ENCODE data around the gene MPST.

Gene MPST

DNA sequence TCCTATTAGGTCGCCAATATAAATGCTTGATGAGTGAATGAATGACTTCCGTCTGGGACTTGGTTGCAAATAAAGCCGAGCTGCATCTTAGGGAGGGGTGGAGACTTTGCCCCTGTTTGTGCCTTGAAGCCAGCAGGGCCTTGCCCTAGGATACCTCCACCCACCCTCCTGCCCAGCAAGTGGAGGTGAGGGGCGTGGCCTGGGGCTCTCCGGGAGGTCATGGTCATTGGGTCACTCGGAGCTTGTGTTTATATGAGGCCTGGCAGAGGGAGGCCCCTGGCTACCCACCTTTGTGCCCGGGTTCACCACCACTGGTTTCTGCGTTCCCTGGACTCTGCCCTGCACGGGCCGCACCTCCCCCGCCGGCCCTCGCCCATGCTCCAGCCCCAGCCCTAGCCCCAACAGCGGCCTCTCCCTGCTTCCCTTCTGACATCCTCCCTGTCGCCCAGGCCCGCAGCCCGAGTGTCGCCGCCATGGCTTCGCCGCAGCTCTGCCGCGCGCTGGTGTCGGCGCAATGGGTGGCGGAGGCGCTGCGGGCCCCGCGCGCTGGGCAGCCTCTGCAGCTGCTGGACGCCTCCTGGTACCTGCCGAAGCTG is 4.3 kb downstream of the MPST start:
- DNase-seq, result no peak

DNA sequence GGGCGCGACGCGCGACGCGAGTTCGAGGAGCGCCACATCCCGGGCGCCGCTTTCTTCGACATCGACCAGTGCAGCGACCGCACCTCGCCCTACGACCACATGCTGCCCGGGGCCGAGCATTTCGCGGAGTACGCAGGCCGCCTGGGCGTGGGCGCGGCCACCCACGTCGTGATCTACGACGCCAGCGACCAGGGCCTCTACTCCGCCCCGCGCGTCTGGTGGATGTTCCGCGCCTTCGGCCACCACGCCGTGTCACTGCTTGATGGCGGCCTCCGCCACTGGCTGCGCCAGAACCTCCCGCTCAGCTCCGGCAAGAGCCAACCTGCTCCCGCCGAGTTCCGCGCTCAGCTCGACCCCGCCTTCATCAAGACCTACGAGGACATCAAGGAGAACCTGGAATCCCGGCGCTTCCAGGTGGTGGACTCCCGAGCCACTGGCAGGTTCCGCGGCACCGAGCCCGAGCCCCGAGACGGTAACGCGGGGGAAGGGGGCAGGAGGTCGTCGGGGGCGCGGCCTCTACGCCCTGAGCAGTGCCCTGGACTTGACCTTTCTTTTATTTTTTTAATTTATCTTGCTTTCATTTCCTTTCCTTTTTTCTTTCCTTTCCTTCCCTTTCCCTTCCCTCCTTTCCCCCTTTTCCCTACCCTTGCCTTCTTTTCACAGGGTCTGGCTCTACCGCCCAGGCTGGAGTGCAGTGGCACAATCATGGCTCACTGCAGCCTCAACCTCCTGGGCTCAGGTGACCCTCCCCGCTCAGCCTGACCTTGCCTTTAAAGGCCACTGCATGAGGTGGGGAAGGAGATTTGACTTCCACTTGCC is 5.0 kb downstream of the MPST start:
- DNase-seq, result no peak

DNA sequence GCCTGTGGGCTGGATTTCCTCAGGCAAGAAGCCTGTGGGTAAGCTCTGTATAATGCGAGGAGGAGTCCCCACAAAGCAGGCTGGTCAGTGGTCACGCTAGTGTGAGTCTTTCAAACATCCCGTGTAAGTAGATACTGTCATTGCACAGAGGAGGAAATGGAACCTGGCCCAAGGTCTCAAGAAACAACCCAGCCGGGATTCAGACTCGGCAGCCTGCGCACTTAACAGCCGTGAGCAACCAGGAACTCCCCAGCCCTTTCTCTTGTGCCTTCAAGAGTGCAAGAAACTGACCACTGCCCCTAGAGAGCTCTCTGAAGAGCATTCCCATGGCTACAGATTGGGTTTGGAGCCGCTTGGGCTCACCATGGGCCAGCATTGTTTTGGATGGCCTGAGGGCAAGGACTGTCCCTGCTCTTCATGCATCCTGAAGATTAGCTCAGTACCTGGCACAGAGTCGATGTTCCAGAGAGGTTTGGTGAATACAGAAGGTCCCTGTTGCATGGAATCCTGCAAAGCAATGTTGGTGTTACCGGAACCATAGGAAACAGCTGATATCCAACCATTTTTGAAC is 6.0 kb downstream of the MPST start:
- no peak for DNase-seq

DNA sequence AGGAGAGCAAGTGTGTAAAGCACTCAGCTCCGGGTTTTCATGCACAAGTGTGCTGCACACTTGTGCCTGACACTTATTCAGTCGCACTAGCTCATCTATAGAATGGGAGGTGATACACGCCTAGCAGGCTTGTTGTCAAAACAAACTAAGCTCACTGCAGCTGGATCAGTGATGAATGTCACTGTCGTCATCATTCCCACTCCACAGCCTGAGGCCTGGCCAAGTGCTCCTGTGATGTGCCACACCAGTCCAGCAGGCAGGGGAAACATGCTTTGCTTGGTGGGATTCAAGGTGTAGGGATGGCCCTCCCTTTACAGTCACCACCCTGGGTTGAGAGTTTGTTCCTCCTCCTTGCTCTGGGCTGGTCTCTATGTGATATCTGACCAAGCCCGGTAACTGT is 6.8 kb downstream of the MPST start:
- no peak for DNase-seq

DNA sequence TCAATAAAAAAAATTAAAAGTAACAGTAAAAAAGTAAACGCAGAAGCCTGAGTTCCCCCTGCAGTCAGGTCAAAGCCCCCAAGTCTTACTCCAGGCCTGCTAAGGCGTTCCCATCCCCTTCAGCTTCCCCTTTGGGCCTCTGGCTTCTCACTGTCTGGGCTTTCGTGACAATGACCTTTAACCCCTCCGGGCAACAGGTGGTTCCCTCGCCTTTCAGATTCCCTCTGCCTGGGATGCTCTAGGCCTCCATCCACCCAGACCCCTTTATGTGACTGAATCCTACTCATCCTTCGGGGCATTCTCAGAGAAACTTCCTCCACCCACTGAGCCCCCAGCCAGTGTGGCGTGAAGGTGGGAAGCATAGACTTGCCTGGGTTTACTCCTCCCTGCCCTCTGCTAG is 8.0 kb downstream of the MPST start:
- DNase-seq, result no peak

DNA sequence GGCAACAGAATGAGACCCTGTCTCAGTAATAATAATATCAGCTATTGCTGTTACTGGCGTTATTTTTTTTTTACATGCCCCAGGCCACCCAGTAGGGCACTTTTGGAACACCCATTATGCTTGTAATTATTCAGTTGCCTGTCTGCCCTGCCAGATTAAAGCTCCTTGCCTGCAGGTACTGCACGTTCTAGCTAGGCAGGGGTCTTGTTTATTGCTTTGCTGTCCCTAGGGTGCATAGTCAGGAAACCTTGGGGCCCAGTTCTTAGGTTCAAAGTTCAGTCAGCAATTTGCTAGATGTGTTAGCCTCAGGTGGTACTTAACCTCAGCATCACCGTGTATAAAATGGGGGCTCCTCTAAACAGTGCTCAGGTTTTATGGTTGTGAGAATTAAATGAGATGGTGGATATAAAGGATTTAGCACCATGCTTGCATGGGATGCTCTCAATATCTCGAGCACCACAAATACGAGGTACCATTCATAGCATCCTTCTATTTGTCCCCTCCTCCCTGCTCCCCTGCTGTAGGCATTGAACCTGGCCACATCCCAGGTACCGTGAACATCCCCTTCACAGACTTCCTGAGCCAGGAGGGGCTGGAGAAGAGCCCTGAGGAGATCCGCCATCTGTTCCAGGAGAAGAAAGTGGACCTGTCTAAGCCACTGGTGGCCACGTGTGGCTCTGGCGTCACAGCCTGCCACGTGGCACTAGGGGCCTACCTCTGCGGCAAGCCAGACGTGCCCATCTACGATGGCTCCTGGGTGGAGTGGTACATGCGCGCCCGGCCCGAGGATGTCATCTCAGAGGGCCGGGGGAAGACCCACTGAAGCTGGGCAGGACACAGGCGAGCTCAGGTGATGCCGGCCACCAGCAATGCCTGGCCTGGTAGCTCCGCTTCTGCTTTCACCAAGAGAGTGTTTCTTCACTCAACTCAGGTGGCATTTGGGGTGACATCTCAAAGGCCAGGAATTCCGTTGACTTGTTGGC is 9.4 kb downstream of the MPST start:
- no peak for DNase-seq

DNA sequence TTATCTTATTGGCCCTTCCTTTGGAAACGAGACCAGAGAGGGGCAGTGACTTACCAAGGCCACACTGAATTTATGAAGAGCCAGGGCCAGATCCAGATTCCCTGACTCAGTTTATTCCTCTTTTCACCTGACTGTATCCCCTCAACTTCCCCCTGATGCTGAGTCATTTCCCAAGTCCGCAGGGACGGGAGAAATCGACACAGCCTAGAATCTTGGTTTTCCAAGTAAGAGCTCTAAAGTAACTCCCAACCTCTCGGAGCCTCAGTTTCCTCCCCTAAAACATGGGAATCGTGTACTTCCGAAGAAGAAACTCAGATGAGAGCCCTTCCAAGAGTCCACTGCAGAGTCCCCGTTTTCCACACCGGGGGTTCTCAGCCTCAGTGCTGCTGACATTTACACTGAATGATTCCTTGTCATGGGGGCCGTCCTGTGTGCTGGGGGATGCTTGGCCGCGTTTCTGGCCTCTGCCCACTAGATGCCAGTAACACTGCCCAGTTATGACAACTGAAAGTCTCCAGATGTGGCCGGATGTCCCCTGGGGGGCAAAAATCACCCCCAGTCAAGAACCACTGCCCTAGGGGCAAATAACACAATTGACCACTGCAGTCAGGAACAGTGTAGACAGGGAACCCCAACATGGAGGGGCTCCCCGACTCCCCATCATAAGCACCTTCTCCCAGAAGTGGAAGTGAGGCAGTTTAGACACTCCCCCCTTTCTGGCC is 11.2 kb downstream of the MPST start:
- no peak for DNase-seq

DNA sequence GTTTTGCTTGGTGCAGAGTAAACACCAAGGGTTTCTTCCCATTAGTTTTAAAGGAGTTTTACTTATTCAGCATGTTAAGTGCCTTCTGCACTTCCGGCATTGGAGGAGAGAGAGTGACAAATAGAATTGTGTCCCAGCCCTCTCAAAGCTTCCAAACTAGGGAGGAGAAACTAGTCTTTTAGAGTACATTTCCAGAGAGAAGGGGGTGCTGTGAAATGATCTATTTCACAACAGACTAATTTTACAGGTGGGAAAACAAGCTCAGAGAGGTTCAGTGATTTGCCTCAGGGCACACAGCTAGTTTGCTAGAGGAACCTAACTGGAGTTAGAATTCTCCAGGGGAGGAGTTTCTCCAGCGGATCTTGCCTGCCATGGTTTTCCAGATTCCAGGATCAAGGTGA is 12.6 kb downstream of the MPST start:
- no peak for DNase-seq

DNA sequence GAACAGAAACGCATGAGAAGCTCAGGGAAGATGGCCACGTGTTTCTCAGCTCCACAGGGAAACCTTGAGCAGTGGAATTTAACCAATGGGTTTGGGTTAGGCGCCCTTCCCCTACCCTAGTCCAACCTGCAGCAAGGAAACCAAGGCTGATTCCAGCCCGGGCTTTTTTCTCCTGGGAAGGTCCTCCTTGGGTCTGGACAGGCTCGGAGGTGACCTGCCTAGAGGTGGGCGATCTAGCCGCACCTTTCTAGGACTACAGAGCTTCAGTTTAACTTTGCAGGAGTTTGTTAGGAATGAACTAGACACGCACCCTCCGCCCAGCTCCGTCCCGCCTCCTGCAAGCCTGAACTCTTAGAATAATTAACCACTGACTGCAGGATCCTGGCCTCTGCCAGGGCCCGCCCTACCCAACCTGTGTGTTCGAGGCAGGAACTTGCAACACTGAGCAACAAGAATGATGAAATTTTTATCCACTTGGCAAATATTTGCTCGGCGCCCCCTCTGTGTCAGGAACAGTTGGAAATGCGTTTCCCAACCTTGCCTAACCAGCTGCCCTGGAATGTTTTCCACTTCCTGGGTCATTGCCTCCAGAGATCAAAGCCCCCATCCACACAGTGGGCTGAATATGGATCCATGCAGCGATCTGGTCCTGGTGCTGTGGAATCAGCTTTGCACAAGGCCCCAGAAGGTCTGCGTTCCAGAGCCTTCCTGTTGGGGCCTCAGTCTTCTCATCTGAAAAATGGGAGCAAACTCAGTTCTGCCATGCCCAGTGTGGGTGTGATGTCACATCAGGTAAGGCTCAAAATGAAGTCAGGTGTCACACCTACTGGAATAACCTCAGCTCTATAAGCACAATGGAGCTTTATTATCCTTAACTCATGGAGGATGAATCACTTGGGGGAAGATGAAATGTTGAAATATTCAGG is 13.3 kb downstream of the MPST start:
- DNase-seq, result no peak

DNA sequence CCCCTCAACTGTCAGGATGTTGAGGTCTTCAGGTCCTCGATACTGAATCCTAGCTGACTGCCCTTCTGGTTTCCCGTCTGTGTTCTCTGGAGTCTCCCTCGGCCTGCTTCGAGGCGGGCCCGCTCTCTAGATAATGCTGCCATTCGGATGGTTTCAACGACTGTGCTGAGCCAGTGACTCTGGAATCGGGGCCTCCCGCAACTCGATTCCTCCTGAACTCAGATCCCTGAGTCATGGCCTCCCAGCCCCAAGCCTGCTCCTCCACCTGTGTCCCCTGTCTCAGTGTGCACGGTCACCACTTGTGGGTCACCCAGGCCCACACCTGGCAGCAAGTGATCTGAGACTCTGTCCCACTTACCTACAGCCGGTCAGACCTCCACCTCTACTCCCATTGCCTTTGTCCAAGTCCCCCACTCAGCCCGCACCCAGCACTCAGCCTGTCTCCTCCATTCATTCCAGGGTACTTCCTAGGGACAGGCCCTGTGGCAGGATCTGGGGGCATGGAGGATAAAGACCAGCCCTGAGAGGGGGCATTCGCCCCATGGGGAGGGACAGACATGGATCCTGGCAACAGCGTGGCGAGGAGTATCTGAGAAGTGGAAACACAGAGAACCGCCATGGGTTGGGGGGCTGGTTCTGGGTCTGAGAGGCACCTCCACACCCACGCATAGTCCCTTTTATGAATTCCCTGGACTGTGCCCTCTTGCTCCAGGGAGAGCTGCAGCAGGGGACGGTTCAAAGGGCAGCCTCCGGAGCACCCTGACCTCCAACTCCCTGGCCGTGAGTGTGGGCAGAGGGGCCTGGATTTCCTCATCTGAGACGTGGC is 14.3 kb downstream of the MPST start:
- no peak for DNase-seq

DNA sequence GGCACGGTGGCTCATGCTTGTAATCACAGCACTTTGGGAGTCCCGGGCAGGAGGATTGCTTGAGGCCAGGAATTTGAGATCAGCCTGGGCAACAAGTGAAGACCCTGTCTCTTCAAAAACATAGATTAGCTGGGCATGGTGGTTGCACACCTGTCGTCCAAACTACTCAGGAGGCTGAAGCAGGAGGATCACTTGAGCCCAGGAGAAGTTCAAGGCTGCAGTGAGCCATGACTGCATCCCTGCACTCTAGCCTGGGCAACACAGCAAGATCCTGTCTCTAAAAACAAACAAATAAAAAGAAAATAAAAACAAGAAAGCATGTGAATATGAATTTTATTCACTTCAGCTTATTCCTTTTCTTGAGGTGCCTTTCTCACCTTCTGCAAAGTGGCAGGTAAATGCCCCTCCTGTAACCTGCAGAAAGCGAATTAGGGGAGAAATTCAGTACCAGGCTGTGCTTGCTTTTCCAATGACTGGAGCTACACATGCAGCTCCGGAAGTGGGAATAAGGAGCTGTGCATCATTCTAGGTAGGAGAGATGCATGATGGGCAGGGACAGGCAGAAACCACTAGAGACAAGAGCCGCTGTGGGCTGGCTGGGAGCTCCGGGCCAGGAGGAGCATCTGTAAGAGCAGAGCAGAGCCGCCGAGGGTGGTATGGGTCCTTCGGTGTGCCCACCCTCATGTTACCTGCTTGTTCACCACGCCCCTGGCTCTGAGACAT is 17.3 kb downstream of the MPST start:
- no peak for DNase-seq

DNA sequence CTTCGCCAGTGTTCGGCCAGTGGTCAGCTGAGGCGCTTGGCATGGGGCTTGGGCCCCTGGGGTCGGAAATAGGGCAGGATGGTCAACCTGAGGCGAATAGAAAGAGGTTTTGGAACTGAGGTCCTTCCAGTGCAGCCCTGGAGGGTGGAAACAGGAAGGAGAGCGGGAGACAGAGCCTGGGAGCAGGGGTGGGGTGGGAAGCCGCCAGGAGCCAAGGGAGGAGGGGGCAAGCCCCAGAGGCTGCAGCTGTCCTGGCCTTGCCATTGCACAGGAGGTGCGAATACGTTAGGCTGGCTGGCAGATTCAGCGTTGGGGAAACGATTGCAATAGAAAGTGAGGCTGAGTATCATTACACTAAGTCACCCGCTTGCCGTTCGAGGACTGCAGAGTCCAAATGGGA is 18.1 kb downstream of the MPST start:
- no peak for DNase-seq

DNA sequence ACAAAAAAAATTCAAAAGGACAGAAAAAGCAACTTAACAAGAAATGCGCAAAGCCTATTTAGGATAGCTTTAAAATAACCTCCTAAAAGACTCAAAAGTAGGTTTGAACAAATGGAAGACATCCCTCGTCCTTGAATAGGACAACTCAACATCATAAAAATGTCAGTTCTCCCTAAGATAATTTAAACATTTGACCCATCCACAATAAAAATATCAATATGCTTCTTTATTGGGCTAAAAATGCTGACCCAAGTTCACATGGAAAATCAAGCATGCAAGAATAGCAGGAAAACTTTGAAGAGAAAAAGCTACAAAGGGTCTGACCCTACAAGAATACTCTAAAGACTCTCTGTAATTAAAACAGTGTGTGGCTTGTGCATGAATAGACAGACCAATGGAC is 19.9 kb downstream of the MPST start:
- DNase-seq, result no peak

DNA sequence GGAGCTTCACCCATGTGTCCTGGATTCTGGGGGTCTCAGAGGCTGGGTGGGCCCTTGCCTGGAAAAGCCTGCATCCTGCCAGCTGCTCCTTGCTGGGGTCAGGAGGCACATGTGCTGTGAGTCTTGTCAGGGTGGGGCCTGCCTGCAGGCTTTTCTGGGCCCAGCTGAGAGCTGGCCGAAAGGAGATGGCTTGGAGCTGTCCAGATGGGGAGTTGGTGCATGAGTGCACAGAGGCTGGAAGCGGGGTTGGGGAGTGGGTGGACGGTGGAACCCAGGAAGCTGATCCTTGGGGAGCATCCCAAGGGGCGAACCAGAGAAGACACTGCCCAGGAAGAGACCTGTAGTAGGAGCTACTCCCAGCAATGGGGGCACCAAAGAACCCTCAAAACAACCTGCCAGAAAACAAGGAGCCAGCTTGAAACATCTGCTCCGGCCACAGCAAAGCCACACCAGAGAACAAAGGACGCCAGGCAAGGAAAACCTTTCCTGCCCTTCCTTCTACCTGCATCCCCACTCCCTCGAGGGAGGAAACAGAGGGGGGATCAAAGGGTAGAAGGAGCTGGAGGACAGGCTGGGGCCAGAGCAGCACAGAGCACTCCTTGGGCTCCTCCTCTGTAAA is 23.8 kb downstream of the MPST start:
- DNase-seq, result no peak

DNA sequence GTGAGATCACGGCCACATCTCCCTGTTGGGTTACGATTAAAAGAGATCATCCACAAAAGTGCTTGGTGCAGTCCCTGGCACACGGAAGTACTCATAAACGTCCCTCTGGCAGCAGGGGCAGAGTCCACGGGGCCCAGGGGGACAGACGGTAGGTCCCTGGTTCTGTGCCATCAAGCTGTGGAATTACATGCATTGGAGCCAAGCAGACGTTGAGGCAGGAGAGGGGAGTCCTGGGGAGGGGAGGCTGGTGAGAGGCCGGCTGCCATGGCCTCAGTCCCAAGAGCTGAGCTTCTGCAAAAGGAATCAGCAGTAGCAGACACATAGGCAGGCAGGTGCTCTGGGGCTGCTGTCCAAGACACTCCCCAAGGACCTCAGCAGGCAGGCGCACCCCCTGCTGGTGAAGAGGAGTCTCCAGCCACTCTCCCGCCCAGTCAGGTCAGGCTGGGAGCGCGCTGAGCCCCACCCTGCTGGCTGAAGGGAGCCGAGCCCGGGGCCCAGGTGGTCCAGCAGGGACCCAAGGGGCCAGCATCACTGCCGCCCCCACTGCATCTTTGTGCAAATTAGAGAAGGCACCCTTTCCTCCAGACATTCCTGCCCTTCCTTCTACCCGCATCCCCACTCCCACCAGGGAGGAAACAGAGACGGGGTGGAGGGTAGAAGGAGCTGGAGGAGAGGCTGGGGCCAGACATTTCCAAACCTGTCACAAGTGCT is 24.4 kb downstream of the MPST start:
- DNase-seq, result peak; percentile 54 to 75

DNA sequence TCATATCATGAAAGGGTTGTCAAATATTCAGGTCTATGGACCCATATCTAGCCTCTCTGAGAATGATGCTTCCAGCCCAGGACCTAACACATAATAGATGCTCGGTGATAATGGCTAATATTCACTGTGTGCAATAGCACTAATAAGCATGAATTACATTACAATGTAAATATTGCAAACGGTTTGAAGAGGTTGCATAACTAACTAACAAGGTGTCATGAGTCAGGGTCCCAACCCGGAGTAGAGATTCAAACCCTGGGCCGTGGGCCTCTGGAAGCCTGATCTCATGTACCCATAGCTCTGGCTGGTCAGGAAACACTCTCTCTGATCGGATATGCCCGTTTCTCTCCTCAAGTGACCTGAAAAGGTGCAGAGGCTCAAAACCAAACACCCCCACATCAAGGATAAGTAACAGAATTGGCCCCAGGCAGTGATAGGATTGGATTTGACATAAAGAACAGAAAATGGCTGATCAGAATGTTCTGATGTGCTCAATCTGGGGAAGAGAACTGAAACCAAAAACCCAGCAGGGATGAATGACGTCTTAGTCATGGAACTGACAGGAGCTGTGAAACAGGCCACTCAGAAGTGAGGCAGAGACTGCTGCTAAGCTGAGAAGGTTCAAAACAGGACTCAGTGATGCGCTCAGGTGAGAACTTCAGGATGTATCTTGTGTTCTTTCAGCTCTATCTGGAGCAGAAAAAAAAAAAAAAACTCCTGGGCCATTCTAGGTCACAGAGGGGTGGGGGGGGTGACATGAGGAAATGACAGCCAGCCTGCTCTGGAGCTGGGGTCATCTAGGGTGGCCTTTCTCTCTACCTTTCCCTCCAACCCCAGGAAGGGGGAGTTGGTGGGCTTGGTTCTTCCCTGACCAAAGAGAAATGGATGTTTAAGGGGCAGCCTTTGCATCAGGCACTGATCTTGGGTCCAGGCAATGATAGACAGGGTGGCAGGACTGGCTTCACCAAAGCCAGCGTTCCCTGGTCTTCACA is 25.4 kb downstream of the MPST start:
- no peak for DNase-seq

DNA sequence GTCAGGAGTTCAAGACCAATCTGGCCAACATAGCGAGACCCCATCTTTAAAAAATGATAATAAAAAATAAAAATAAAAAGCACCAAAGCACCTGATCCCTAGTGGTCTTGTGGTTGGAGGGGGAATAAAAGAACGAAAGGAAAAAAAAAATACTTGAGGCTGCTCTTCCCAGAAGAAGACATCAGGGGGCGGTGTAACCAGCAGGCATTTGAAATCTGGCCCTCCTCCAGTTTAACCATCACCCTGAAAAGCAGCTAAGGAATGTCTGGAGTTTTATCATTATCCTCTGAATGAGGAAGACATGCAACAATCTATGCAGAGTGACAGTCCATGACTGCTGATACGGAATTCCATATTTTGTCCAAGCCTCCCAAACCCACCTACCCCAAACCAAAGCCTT is 26.4 kb downstream of the MPST start:
- no peak for DNase-seq

Data from SHP77 (cell line).